ENCODE results near the gene VIM.
"Not testable (repeated sequence)": the region's sequence is repeated elsewhere in the genome, so short reads cannot be mapped to it uniquely, and the experiment has no call there.

VIM gene

DNA sequence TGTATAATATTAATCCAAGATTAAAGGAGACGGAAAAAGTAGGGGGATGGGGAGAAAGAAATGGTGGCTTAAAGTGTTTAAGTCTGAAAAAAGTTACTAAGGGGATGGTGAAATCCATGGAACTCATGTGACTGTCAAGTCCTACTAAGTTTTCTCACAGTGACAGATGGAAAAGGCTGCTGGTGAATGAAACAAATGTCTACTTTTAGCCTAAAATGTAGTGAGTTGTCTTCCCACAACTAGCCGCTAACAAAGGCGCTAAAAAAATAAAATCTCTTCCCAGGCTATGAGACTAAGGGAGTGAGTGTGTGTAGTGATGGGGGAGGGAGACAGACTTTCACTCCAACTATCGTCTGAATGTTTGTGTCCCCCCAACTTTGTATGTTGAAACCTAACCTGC is 12.6 kb downstream of the VIM start:
- TF ChIP-seq, protein P1, sequence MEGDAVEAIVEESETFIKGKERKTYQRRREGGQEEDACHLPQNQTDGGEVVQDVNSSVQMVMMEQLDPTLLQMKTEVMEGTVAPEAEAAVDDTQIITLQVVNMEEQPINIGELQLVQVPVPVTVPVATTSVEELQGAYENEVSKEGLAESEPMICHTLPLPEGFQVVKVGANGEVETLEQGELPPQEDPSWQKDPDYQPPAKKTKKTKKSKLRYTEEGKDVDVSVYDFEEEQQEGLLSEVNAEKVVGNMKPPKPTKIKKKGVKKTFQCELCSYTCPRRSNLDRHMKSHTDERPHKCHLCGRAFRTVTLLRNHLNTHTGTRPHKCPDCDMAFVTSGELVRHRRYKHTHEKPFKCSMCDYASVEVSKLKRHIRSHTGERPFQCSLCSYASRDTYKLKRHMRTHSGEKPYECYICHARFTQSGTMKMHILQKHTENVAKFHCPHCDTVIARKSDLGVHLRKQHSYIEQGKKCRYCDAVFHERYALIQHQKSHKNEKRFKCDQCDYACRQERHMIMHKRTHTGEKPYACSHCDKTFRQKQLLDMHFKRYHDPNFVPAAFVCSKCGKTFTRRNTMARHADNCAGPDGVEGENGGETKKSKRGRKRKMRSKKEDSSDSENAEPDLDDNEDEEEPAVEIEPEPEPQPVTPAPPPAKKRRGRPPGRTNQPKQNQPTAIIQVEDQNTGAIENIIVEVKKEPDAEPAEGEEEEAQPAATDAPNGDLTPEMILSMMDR (conservative IDR thresholded peaks at IDR 0.05; ENCODE audit: low read length): no peak
- no peak for DNase-seq (ENCODE audit: low read depth)
- H3K4me3 ChIP-seq (ENCODE audit: low read length): no peak overlapping the region

DNA sequence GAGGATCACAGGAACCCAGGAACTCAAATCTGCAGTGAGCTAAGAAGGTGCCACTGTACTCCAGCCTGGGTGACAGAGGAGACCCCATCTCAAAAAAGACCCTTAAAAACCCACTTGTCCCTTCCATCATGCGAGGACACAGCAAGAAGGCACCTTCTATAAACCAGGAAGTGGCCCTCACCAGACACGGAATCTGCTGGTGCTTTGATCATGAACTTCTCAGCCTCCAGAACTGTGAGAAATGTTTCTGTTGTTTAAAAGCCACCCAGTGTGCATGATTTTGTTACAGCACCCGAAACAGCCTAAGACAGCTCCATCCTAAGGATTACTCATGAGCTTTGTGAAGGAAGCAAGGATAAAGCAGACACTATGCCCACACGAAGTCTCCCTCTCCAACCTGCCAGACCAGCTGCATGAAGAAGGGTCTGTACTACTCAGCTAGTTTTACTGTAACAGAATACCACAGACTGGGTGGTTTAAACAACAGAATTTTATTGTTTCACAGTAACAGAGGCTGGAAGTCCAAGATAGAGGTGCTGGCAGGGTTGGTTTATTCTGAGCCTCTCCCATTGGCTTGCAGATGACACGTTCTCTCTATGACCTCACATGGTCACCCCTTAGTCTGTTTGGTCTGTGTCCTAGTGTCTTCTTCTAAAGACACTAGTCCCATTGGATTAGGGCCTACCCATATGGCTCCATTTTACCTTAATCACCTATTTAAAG is 13.7 kb downstream of the VIM start:
- TF ChIP-seq, protein P1 (conservative IDR thresholded peaks at IDR 0.05; ENCODE audit: low read length): no peak
- no peak overlapping the region for H3K4me3 ChIP-seq (ENCODE audit: low read length)
- DNase-seq (ENCODE audit: low read depth): no peak

DNA sequence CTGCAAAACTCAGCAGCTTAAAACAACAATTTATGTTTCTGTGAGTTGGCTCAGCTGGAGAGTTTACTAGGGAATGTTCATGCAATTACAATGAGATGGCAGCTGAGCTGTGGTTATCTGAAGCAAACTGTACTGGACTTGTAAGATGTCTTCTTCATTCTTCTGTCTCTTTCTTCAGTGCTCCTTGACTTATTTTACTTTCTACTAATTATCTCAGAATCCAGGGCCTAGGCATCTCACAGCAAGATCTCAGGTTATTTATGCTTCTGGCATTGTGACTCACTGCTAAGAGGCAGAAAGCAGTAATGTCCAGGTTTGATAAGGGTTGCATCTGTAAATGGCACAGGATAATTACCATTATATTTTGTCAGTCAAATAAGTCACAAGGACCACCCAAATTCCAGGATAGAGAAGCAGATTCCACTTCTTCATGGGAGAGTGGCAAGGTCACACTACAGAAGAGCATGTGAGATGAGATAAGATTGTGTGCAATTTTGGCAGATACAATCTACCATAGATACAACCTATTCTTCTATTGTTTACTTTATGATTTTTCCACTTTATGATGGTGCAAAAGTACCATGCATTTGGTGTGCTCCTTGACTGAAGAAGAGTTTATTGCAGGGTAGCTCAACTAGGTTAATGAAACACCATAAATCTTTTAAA is 16.8 kb downstream of the VIM start:
- no peak overlapping the region for H3K4me3 ChIP-seq (ENCODE audit: low read length)
- TF ChIP-seq, protein P1 (conservative IDR thresholded peaks at IDR 0.05; ENCODE audit: low read length): no peak
- DNase-seq (ENCODE audit: low read depth): peak; percentile 52

DNA sequence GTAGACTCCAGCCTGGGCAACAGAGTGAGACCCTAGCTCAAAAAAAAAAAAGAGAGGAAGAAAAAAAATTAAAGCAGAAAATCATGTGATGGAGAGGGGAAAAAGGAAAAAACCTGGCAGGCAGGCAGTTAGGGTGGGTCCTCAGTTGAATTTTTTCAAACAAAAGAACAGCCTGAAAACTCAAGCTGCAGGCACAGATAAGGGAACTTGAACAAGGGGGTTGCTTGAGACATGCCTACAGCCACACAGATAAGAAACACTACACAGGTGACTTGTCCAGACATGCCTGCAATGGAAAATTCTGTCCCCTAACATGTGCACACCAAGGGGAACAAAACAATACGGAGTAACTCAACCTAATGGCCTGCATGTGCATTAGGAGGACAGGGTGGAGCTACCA is 19.2 kb downstream of the VIM start:
- H3K4me3 ChIP-seq (ENCODE audit: low read length): no peak overlapping the region
- DNase-seq (ENCODE audit: low read depth): no peak
- TF ChIP-seq, protein P1 (conservative IDR thresholded peaks at IDR 0.05; ENCODE audit: low read length): no peak

DNA sequence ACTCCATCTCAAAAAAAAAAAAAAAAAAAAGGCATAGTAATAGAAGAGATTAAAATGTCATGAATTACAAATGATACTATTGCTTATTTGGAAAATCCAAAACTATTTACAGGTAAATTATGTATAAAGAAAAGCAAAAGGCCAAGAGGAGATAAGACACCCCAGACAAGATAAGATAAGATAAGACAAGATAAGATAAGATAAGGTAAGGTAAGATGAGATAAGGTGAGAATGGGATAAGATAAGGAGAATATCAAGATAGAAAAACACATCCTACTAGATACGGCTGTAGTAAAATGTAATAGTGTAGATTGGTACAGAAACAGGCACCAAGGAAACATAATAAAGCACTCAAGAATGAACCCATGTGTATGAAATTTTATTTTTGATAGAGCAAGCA is 20.9 kb downstream of the VIM start:
- no peak overlapping the region for H3K4me3 ChIP-seq (ENCODE audit: low read length)
- DNase-seq (ENCODE audit: low read depth): no peak
- TF ChIP-seq, protein P1 (conservative IDR thresholded peaks at IDR 0.05; ENCODE audit: low read length): no peak

GRCh38 chr10:17249820-17250219 is 21.8 kb downstream of the VIM start:
- peak; percentile 21 for DNase-seq (ENCODE audit: low read depth)
- H3K4me3 ChIP-seq (ENCODE audit: low read length): no peak overlapping the region
- TF ChIP-seq, protein P1 (conservative IDR thresholded peaks at IDR 0.05; ENCODE audit: low read length): peak; percentile 59

GRCh38 chr10:17250736-17251135 is 22.7 kb downstream of the VIM start:
- TF ChIP-seq, protein P1 (conservative IDR thresholded peaks at IDR 0.05; ENCODE audit: low read length): peak; percentile 9; the same call in 1 of the 2 replicates
- no peak for DNase-seq (ENCODE audit: low read depth)

DNA sequence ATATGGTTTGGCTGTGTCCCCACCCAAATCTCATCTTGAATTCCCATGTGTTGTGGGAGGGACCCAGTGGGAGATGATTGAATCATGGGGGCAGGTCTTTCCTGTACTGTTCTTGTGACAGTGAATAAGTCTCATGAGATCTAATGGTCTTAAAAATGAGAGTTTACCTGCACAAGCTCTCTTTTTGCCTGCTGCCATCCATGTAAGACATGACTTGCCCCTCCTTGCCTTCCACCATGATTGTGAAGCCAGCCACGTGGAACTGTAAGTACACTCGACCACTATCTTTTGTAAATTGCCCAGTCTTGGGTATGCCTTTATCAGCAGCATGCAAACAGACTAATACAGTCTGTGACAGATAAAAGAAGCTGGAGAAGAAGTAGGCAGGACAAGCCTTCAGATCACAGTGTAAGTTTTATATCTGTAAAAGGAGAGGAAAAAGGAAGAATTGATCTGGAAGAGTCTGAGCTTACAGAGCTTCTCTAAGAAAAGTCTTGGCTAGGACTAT is 26.6 kb downstream of the VIM start:
- not testable (repeated sequence) for DNase-seq (ENCODE audit: low read depth); H3K4me3 ChIP-seq (ENCODE audit: low read length)

More at GRCh38 chr10:17250736-17251135, 22.7 kb downstream of the VIM start:
- no peak overlapping the region for H3K4me3 ChIP-seq (ENCODE audit: low read length)

Data from AG10803 (cell line).